ENCODE results near the gene AGBL3. TPM values are rescaled to one million over a fixed set of nuclear protein-coding genes. Genes with fewer than 3 reads are reported as not detected.

The AGBL3 gene
- total and polyA plus RNA-seq, 2 of the 8 experiments (the other 6 are each of a cell fraction or from before 2014, with no cell fraction given): 1.1 to 1.9 TPM

DNA sequence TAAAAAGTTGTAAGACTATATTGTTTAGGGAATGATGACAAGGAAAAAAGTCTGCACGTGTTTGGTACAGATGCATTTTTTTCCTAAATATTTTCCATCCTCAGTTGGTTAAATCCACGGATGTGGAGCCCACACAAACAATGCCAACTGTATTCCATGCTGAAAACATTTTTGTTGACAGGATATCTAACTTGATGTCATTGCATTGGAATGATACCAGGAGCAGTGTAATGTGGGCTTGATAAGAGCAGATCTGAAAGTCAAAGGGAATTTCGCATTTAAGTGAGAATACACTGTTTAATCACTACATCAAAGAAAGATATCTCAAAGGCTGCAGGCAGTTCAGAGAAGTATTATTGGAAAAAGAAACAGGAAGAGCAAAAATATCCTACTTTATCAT, 112.1 kb downstream of the AGBL3 start:
- ChIA-PET POLR2A (ENCODE audit: partially characterized antibody) (no interaction called here), CTCF (ENCODE audit: partially characterized antibody) (no interaction called here)
- no peaks in the 10 kb centered on the region for H3K79me1 ChIP-seq (ENCODE audit: low read depth, low read length)
- no peaks in the 10 kb centered on the region for H3K79me2 ChIP-seq (ENCODE audit: control insufficient read depth in 1 of 2, insufficient read depth in 2 of 2, low read length in 2 of 2)
- no peak overlapping the region for H2AFZ ChIP-seq (ENCODE audit: low read length)
- no peaks in the 10 kb centered on the region for H3K23me2 ChIP-seq (ENCODE audit: low read depth, low read length)
- H3K4me2 ChIP-seq (ENCODE audit: insufficient read depth in 1 of 2, low read depth in 2 of 2, low read length in 2 of 2): no peak overlapping the region
- no peak for DNase-seq (ENCODE audit: low read depth in 1 of 2, low spot score in 2 of 2)
- no peak overlapping the region for H4K8ac ChIP-seq (ENCODE audit: extremely low read depth, insufficient read depth, low read length)
- no peak overlapping the region for H2BK120ac ChIP-seq (replicated peaks; ENCODE audit: low read depth, low read length)
- WGBS, 2 experiments (ENCODE audit: extremely low coverage in 1 of 2, insufficient coverage in 1 of 2, insufficient read length in 1 of 2, insufficient replicate concordance in 2 of 2, low coverage in 1 of 2, low lambda C conversion rate in 2 of 2, missing lambda C conversion rate in 1 of 2): 83% methylated on average over 3 of the region's 3 CpGs; no CpG with 5 or more reads in 1 of the 2 experiments
- H3K9ac ChIP-seq (replicated peaks in 1 of 4; ENCODE audit: extremely low read depth in 1 of 4, low read depth in 3 of 4, low read length in 3 of 4): no peak overlapping the region
- H2BK20ac ChIP-seq (ENCODE audit: low read length): no peak overlapping the region
- no peak overlapping the region for H3K56ac ChIP-seq (replicated peaks; ENCODE audit: insufficient read length, low read depth, low read length)
- H3K18ac ChIP-seq (ENCODE audit: extremely low read depth, low read length): no peak overlapping the region
- H3K27ac ChIP-seq (ENCODE audit: low read depth, low read length): no peak overlapping the region
- no peak overlapping the region for H4K5ac ChIP-seq (ENCODE audit: insufficient read length, low read depth, low read length)
- H2BK5ac ChIP-seq (ENCODE audit: low read depth, low read length): no peak overlapping the region
- no peaks in the 10 kb centered on the region for H3K36me3 ChIP-seq (ENCODE audit: control insufficient read depth in 2 of 4, insufficient read depth in 4 of 4, low read length in 3 of 4)
- H3K14ac ChIP-seq (ENCODE audit: insufficient read length): no peak overlapping the region
- no peaks in the 10 kb centered on the region for H3K27me3 ChIP-seq (replicated peaks in 1 of 4; ENCODE audit: control insufficient read depth in 3 of 4, extremely low read depth in 1 of 4, insufficient read depth in 3 of 4, low read length in 3 of 4)
- no peak overlapping the region for H2AK5ac ChIP-seq (ENCODE audit: low read depth, low read length)
- no peaks in the 10 kb centered on the region for H3K9me3 ChIP-seq (ENCODE audit: insufficient read depth in 2 of 2, low read depth in 1 of 2, low read length in 1 of 2)
- H2BK15ac ChIP-seq (ENCODE audit: low read length): no peak overlapping the region
- TF ChIP-seq RXRA (IDR thresholded peaks at IDR 0.05; ENCODE audit: insufficient read depth, low read depth, low read length): no peak
- no peak overlapping the region for H3K4me3 ChIP-seq (ENCODE audit: extremely low read depth in 1 of 4, insufficient read depth in 2 of 4, low read depth in 3 of 4, low read length in 4 of 4)
- no peak overlapping the region for H3K23ac ChIP-seq (ENCODE audit: insufficient read length)
- FAIRE-seq: no peak
- no peaks in the 10 kb centered on the region for H4K20me1 ChIP-seq (replicated peaks in 1 of 2; ENCODE audit: control insufficient read depth in 1 of 2, insufficient read depth in 2 of 2, low read length in 2 of 2)
- H3K4ac ChIP-seq (replicated peaks; ENCODE audit: insufficient read length, low read depth, low read length): no peak overlapping the region
- H2BK12ac ChIP-seq (ENCODE audit: low read depth, low read length): no peak overlapping the region
- H4K91ac ChIP-seq (replicated peaks; ENCODE audit: insufficient read length, low read length): no peak overlapping the region
- H3K4me1 ChIP-seq (replicated peaks in 1 of 4; ENCODE audit: control insufficient read depth in 3 of 4, insufficient read depth in 4 of 4, low read length in 3 of 4): no peaks in the 10 kb centered on the region

All from H1 (cell line).